ENCODE data around the gene CCND1. TPM values are rescaled to one million over a fixed set of nuclear protein-coding genes. Genes with fewer than 3 reads are reported as not detected.

Gene CCND1
- total and polyA plus RNA-seq, 10 of the 15 experiments (the other 5 are each of a cell fraction or from before 2014, with no cell fraction given), result 0.09 to 6.6 (median 0.59) TPM; not detected in 2

DNA sequence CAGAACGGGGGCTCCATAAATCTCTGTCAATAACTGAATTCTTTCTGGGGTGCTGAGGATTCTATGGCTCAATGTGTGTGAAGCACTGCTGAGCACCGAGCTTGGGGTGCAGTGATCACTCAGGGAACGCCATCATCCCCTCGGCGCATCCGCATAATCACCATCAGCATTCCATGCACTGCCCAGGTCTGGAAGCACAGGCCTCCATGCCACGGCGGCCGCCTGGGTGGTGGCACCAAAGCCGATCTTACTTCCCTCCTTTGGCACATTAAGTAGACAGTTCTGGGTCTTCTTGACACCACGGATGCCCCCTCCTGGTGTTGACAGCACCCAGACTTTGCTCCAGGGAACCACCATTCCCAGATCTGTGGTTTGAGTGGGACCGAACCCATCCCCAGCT is 18.6 kb downstream of the CCND1 start:
- CTCF ChIA-PET, result interaction anchor here (3.9 kb wide), 1 partner anchor 11 kb away, joined by 15 read pairs; no protein-coding TSS in a partner anchor
- BruUV-seq (replicated peaks), result no TSS peak
- ATAC-seq, result no peak

More for the DNA sequence above, 18.6 kb downstream of the CCND1 start:
- Histone ChIP-seq H3K36me3 (ENCODE audit: control insufficient read depth in 2 of 2, insufficient read depth in 2 of 2, low read length in 1 of 2) (no peaks in the 10 kb centered on the region), H3K4me2 (ENCODE audit: control insufficient read depth, insufficient read depth) (no peak overlapping the region), H3K9ac (ENCODE audit: control insufficient read depth, insufficient read depth, low read length) (no peak overlapping the region), H3K27me3 (replicated peaks in 1 of 2; ENCODE audit: control insufficient read depth in 2 of 2, insufficient read depth in 2 of 2, low read length in 1 of 2) (no peaks in the 10 kb centered on the region), H4K20me1 (ENCODE audit: control insufficient read depth, insufficient read depth) (peaks cover 3% of the 10 kb centered on the region; the same call in 1 of the 2 replicates), H3K79me2 (ENCODE audit: control insufficient read depth, insufficient read depth, low read length) (no peaks in the 10 kb centered on the region), H3K9me3 (replicated peaks; ENCODE audit: control insufficient read depth, insufficient read depth, low read length) (no peaks in the 10 kb centered on the region; the same call in 2 of the 3 replicates), H3K4me1 (ENCODE audit: control insufficient read depth, insufficient read depth, low read length) (no peaks in the 10 kb centered on the region), H3K27ac (ENCODE audit: control insufficient read depth, insufficient read depth) (no peak overlapping the region), H3K4me3 (no peak overlapping the region), H2AFZ (ENCODE audit: control insufficient read depth, low read depth, low read length) (no peak overlapping the region)
- intact Hi-C loops (cut with micrococcal nuclease; ENCODE audit: unreplicated experiment) (no loop called here), in situ Hi-C loops (cut with MboI) (no loop called here)
- DNase-seq (ENCODE audit: low read depth, low spot score) (no peak), FAIRE-seq (no peak)
- RAD21 ChIA-PET (ENCODE audit: unreplicated experiment), result interaction anchor here (0.9 kb wide), 1 partner anchor 558 kb away, joined by 3 read pairs; no protein-coding TSS in a partner anchor
- TF ChIP-seq BHLHE40 (IDR thresholded peaks at IDR 0.05; ENCODE audit: borderline replicate concordance in 1 of 2, low read depth in 2 of 2, low read length in 1 of 2), result no peak
- TF ChIP-seq PKNOX1 (IDR thresholded peaks at IDR 0.05), result no peak
- TF ChIP-seq GATAD2B (conservative IDR thresholded peaks at IDR 0.05; ENCODE audit: low read depth), result no peak
- TF ChIP-seq CBX3 (IDR thresholded peaks at IDR 0.05; ENCODE audit: borderline replicate concordance, low read depth), result no peak
- TF ChIP-seq BCL11A (IDR thresholded peaks at IDR 0.05; ENCODE audit: low read depth, low read length), result no peak
- no peak for TF ChIP-seq ZNF207 (IDR thresholded peaks at IDR 0.05; ENCODE audit: borderline replicate concordance)
- no peak for TF ChIP-seq NR2F1 (conservative IDR thresholded peaks at IDR 0.05)
- TF ChIP-seq REST (IDR thresholded peaks at IDR 0.05; ENCODE audit: low read depth, low read length), result no peak
- TF ChIP-seq JUNB (IDR thresholded peaks at IDR 0.05), result no peak
- no peak for TF ChIP-seq MLLT1 (IDR thresholded peaks at IDR 0.05)
- no peak for TF ChIP-seq NRF1 (conservative IDR thresholded peaks at IDR 0.05; ENCODE audit: low read depth, low read length)
- TF ChIP-seq FOXK2 (IDR thresholded peaks at IDR 0.05), result no peak
- TF ChIP-seq DPF2 (IDR thresholded peaks at IDR 0.05), result no peak
- TF ChIP-seq RFX5 (IDR thresholded peaks at IDR 0.05; ENCODE audit: low read depth, low read length), result no peak
- no peak for TF ChIP-seq SMAD5 (IDR thresholded peaks at IDR 0.05; ENCODE audit: low read depth)
- no peak for TF ChIP-seq STAT1 (conservative IDR thresholded peaks at IDR 0.05)
- SMC1A ChIA-PET (ENCODE audit: uncharacterized antibody, unreplicated experiment), result interaction anchor here (0.7 kb wide), 1 partner anchor 1067 kb away, joined by 3 read pairs; no protein-coding TSS in a partner anchor
- POLR2A ChIA-PET, result interaction anchor here (0.6 kb wide), 1 partner anchor 506 kb away, joined by 9 read pairs; no protein-coding TSS in a partner anchor
- 93% methylated on average over 12 of the region's 12 CpGs for WGBS (ENCODE audit: insufficient coverage, insufficient replicate concordance, low lambda C conversion rate, missing lambda C conversion rate)
